Caco-2 (cell line): ENCODE data around the gene ADM2. TPM values are rescaled to one million over a fixed set of nuclear protein-coding genes. Genes with fewer than 3 reads are reported as not detected.

ENCODE experiments used
- BruUV-seq: library from RNA; stranded (reverse); fragments of 400-500 nt; replicated peaks from 2 replicates; lab custom pipeline; 2021; lab: Mats Ljungman, UMichigan
- CTCF ChIA-PET: fragments of 300-600 bp; sonication (Branson Sonifier 250); formaldehyde crosslinking; loops from one replicate; lab custom pipeline; 2022; ENCODE audit warnings: antibody characterized with exemption; lab: Charles Lee
- POLR2A ChIA-PET: fragments of 300-600 bp; sonication (Branson Sonifier 250); formaldehyde crosslinking; loops from one replicate; lab custom pipeline; 2022; ENCODE audit warnings: antibody characterized with exemption; lab: Charles Lee
- DNase-seq, 2 experiments: peaks; one replicate each; pipeline versions ENCODE4 v3.0.0 to v3.0.0-alpha.2; 2020 to 2022
- H3K27me3 ChIP-seq: replicated peaks from 2 replicates; pipeline ENCODE4 v1.6.0; 2011; ENCODE audit warnings: low read length; ENCODE audit not compliant: control insufficient read depth, insufficient read depth
- H3K36me3 ChIP-seq: 2 replicates; pipeline ENCODE4 v1.5.1; 2011; ENCODE audit warnings: low read length; ENCODE audit not compliant: control insufficient read depth, insufficient read depth
- H3K4me1 ChIP-seq: fragments of 250-450 bp; sonication (Bioruptor Pico); 2 replicates; pipeline ENCODE4 v1.5.1; 2020; ENCODE audit warnings: mild to moderate bottlenecking
- H3K4me3 ChIP-seq: 2 replicates; pipeline ENCODE4 v1.5.1; 2011; ENCODE audit warnings: low read depth, mild to moderate bottlenecking, control low read depth, low read length
- H3K9me3 ChIP-seq: fragments of 250-450 bp; sonication (Bioruptor Pico); 2 replicates; pipeline ENCODE4 v1.5.1; 2020; ENCODE audit warnings: mild to moderate bottlenecking, moderate library complexity
- H3K27ac Mint-ChIP-seq: one replicate; pipeline ENCODE4 v1.8.0; 2022; ENCODE audit warnings: mixed read lengths; ENCODE audit not compliant: unreplicated experiment
- H3K27me3 Mint-ChIP-seq: one replicate; pipeline ENCODE4 v1.8.0; 2022; ENCODE audit warnings: mixed read lengths; ENCODE audit not compliant: insufficient read depth, unreplicated experiment
- H3K36me3 Mint-ChIP-seq: one replicate; pipeline ENCODE4 v1.8.0; 2022; ENCODE audit warnings: mild to moderate bottlenecking, mixed read lengths; ENCODE audit not compliant: insufficient read depth, unreplicated experiment
- H3K4me1 Mint-ChIP-seq: one replicate; pipeline ENCODE4 v1.8.0; 2022; ENCODE audit warnings: low read depth, mixed read lengths; ENCODE audit not compliant: unreplicated experiment
- H3K4me3 Mint-ChIP-seq: one replicate; pipeline ENCODE4 v1.8.0; 2022; ENCODE audit warnings: mild to moderate bottlenecking, moderate library complexity, mixed read lengths; ENCODE audit not compliant: unreplicated experiment
- H3K9me3 Mint-ChIP-seq: one replicate; pipeline ENCODE4 v1.8.0; 2022; ENCODE audit warnings: mixed read lengths; ENCODE audit not compliant: unreplicated experiment
- intact Hi-C: fragments of 100-400 bp; cut with micrococcal nuclease; formaldehyde crosslinking; loops from one replicate; pipeline ENCODE4 v1.10.0; 2022; ENCODE audit not compliant: unreplicated experiment
- total RNA-seq: library from RNA; stranded (reverse); gene quantifications from 2 replicates; pipeline ENCODE4 v1.2.3, GENCODE V29; 2022
- TF ChIP-seq, protein P1 (sequence below), 2 experiments: fragments of 200-600 bp in 1 of 2; IDR thresholded peaks; 1 replicate in 1 of 2; 2 replicates in 1 of 2; pipeline versions ENCODE4 v1.5.1 to v1.8.0; 2011 to 2022; ENCODE audit warnings: antibody characterized with exemption in 1 of 2, control low read depth in 1 of 2, inconsistent platforms in 1 of 2, low read depth in 1 of 2, low read length in 1 of 2, mild to moderate bottlenecking in 1 of 2, moderate library complexity in 1 of 2; ENCODE audit not compliant: insufficient read depth in 1 of 2, severe bottlenecking in 1 of 2, unreplicated experiment in 1 of 2

Gene ADM2
- total RNA-seq, 1 experiment from 2014 or later: 30.5 TPM

DNA sequence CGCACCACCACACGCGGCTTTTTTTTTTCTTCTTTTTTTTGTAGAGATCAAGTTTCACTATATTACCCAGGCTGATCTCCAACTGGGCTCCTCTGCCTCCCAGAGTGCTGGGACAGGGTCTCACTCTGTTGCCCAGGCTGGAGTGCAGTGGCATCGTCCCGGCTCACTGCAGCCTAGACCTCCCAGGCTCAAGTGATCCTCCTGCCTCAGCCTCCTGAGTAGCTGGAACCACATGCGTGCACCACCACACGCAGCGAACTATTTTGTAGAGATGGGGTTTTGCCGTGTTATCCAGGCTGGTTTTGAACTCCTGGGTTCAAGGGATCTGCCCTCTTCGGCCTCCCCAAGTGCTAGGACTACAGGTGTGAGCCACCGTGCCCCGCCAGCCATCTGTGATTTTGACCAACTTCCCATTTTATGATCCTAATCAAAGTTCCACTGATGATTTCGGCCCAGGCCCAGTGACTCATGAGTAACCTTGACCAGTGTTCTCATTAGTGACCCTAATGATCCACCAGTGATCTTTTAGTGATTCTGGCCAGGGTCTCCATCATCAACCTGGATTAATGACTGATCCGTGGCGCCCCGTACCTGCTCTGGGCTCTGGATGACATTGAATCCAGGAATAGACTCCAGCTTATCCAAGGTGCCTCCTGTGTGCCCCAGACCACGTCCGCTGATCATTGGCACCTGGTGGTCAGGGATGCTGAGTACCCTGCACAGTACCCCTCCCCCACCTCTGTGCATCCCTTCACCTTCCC, 46.8 kb downstream of the ADM2 start:
- Histone ChIP-seq H3K9me3 (no peaks in the 10 kb centered on the region), H3K4me3 (no peak overlapping the region), H3K36me3 (no peaks in the 10 kb centered on the region), H3K4me1 (peaks cover 29% of the 10 kb centered on the region), H3K27me3 (no peaks in the 10 kb centered on the region)
- Mint-ChIP-seq H3K4me1 (peaks cover 21% of the 10 kb centered on the region), H3K36me3 (peaks cover 59% of the 10 kb centered on the region), H3K27me3 (no peaks in the 10 kb centered on the region), H3K27ac (peak overlapping the region; percentile 69), H3K9me3 (no peaks in the 10 kb centered on the region), H3K4me3 (peak overlapping the region; percentile 89)
- no TSS peak for BruUV-seq
- CTCF ChIA-PET: interaction anchor here (1.4 kb wide), 1 partner anchor 20 kb away, joined by 3 read pairs; the partner anchor contains the start of genes LMF2 and NCAPH2
- DNase-seq: peak in 1 of 2 experiments; percentile 28
- POLR2A ChIA-PET: no interaction called here
- TF ChIP-seq, protein P1, sequence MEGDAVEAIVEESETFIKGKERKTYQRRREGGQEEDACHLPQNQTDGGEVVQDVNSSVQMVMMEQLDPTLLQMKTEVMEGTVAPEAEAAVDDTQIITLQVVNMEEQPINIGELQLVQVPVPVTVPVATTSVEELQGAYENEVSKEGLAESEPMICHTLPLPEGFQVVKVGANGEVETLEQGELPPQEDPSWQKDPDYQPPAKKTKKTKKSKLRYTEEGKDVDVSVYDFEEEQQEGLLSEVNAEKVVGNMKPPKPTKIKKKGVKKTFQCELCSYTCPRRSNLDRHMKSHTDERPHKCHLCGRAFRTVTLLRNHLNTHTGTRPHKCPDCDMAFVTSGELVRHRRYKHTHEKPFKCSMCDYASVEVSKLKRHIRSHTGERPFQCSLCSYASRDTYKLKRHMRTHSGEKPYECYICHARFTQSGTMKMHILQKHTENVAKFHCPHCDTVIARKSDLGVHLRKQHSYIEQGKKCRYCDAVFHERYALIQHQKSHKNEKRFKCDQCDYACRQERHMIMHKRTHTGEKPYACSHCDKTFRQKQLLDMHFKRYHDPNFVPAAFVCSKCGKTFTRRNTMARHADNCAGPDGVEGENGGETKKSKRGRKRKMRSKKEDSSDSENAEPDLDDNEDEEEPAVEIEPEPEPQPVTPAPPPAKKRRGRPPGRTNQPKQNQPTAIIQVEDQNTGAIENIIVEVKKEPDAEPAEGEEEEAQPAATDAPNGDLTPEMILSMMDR (IDR thresholded peaks at IDR 0.05; ENCODE audit: insufficient read depth in 1 of 2, low read depth in 1 of 2, low read length in 1 of 2, severe bottlenecking in 1 of 2, unreplicated experiment in 1 of 2): no peak
- intact Hi-C loops: loop anchor here (5.0 kb wide), 1 partner anchor 54 kb away; the partner anchor contains the start of gene CHKB

DNA sequence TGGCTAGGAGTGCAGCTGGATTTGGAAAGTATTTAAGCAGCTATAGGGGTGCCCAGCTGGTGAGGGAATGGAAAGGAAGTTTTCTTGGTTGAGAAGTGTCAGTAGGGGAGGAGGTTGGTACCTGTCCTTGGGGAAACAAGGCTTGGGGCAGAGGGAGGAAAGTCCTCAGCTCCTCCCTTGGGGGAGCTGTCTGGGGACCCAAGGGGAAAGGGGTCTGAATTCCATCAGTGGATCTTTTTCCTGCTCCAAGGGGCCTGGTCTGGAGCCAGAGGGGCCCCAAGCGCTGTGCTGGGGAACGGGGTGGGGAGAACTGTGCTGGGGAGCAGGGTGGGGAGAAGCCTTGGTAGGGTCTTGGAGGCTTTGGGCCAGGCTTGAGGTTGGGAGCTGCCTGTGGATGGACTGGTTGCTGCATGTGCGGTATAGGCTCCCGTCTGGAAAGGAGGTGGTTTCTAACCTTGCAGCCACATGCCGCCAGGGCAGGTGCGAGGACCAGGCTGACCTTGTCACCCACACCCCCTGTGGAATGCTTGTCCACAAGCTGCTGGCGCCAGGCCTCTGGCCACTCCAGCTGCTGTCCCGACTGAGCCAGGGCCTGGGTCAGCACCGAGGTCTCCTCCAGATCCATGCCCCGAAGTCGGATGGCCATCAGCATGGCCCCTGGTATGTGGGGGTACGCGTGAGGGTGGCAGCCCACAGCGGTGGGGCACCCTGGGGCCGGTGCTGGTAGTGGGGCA, 47.5 kb downstream of the ADM2 start:
- Mint-ChIP-seq H3K4me3 (peak overlapping the region; percentile 89), H3K36me3 (peaks cover 59% of the 10 kb centered on the region), H3K27me3 (no peaks in the 10 kb centered on the region), H3K9me3 (no peaks in the 10 kb centered on the region), H3K27ac (peak overlapping the region; percentile 69), H3K4me1 (peaks cover 28% of the 10 kb centered on the region)
- CTCF ChIA-PET: interaction anchor here (0.6 to 1.4 kb wide), 2 partner anchors 21 to 91 kb away, joined by 3 to 6 read pairs; partner anchors contain the start of genes LMF2 and NCAPH2
- DNase-seq: peak; percentile 39 to 55
- no peaks in the 10 kb centered on the region for H3K36me3 ChIP-seq
- TF ChIP-seq, protein P1 (IDR thresholded peaks at IDR 0.05; ENCODE audit: insufficient read depth in 1 of 2, low read depth in 1 of 2, low read length in 1 of 2, severe bottlenecking in 1 of 2, unreplicated experiment in 1 of 2): no peak
- intact Hi-C loops: loop anchor here (5.0 kb wide), 1 partner anchor 53 kb away; the partner anchor contains the start of gene CHKB
- H3K27me3 ChIP-seq: no peaks in the 10 kb centered on the region
- H3K4me3 ChIP-seq: no peak overlapping the region
- no TSS peak for BruUV-seq
- POLR2A ChIA-PET: no interaction called here
- no peaks in the 10 kb centered on the region for H3K9me3 ChIP-seq
- H3K4me1 ChIP-seq: peaks cover 35% of the 10 kb centered on the region

DNA sequence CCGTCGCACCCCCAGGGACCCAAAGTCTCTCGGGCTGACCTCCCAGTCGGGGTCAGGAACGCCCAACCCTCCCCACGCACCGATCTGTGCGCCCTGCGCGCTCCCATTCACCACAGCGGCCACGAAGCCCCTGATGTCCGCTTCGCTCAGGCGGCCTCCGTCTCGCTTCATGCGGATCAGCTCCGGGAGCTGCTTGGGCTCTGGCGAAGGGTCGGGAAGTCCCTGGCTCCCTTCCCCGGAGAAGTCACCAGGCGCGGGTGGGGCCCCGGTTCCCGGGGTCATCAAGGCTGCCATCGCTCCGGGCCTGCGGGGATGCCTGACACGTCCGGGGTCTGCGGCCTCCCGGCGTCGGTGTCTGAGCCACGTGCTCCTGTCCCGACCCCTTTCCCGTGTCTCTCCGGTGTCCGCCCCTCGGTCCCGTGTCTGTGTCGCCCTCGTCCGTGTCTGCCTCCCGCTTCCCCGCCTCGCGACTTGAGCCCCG, 48.1 kb downstream of the ADM2 start:
- intact Hi-C loops: loop anchor here (5.0 kb wide), 1 partner anchor 53 kb away; the partner anchor contains the start of gene CHKB
- BruUV-seq: no TSS peak
- CTCF ChIA-PET: interaction anchor here (0.6 kb wide), 1 partner anchor 91 kb away, joined by 6 read pairs; no protein-coding TSS in a partner anchor
- Histone ChIP-seq H3K36me3 (no peaks in the 10 kb centered on the region), H3K4me3 (no peak overlapping the region), H3K9me3 (no peaks in the 10 kb centered on the region), H3K27me3 (no peaks in the 10 kb centered on the region), H3K4me1 (peaks cover 35% of the 10 kb centered on the region)
- peak in 1 of 2 experiments; percentile 34 for DNase-seq
- Mint-ChIP-seq H3K27me3 (no peaks in the 10 kb centered on the region), H3K27ac (no peak overlapping the region), H3K36me3 (peaks cover 56% of the 10 kb centered on the region), H3K9me3 (no peaks in the 10 kb centered on the region), H3K4me3 (no peak overlapping the region), H3K4me1 (peaks cover 32% of the 10 kb centered on the region)
- TF ChIP-seq, protein P1 (IDR thresholded peaks at IDR 0.05; ENCODE audit: insufficient read depth in 1 of 2, low read depth in 1 of 2, low read length in 1 of 2, severe bottlenecking in 1 of 2, unreplicated experiment in 1 of 2): no peak
- POLR2A ChIA-PET: no interaction called here
